Stimulated activated CD4-positive, alpha-beta T cell treated with anti-CD3 and anti-CD28 coated beads, Interleukin-2, amount 100 ng/mL, for 4 hours (primary cell): ENCODE results near the gene ZNF593OS.

ENCODE experiments used
- DNase-seq: peaks from one replicate; pipeline ENCODE4 v3.0.0-alpha.2; 2020; ENCODE audit warnings: low read depth

Gene ZNF593OS

GRCh38 chr1:26158908-26159742 lies 12.5 kb downstream of the ZNF593OS start, which contains the start of gene FAM110D:
FAM110D (plus strand) TSS chr1:26159079; CDS start chr1:26161292, 2,213 bp downstream.
- no peak for DNase-seq

GRCh38 chr1:26158271-26158907 lies 13.2 kb downstream of the ZNF593OS start:
- DNase-seq, result no peak

GRCh38 chr1:26156285-26157038 lies 15.2 kb downstream of the ZNF593OS start:
- no peak for DNase-seq

DNA sequence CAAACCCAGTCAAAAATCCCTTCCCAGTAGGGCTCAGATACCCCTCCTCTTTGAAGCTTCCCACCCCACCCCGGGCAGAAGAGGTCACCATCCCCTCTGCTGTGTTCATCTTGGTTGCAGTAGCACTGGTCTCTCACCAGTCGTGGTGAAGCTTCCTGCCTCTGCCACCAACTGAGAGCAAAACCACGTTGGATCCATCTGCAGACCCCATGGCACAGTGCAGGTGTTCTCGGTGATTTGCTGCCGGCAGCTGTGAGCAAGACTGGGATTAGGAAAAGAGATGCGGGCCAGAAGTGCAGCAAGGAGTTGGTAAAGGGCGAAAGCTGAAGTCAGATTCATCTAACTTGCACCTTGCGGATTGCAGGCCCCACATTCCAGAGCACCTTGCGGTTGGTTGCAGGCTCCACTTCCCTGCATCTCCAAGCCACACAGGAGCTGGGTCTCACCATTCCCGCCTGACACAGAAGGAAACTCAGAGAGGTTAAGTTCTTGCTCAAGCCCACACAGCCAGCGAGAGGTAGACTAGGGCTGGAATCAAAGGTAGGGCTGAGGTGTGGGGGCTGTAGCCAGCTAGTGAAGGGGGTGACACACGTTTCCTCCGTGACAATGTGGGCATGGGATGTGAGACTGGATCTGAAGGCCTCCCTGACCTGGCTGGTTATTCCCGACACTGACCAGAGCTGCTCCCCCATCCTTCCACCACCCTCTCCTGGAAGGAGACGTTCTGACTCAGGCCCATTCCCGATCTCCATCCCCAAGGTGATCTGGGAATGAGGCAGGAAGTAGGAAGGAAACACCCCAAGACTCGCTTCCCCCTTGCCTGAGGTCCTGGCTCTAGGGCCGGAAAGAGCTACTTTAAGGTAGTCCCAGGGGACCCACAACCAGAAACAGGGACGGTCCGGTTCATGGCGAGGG lies 16.0 kb downstream of the ZNF593OS start:
- DNase-seq, result no peak

DNA sequence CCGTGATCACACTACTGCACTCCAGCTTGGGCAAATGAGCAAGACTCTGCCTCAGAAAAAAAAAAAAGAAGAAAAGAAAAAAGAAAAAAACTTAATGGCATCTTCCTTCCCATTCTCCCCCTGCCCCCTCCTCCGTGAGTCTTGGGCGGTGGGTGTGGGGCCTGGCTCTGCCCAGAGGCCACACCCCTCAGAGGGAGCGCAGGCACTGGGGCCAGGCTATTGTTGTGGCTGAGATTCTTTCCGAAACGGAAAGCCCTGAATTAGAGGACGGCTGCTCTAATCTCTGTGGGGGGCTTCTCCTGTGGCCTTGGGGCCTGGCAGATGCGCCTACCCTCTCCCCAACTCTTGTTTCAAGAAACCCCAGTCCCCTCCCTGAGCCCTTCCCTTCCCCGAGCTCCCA lies 16.9 kb downstream of the ZNF593OS start:
- DNase-seq, result no peak

DNA sequence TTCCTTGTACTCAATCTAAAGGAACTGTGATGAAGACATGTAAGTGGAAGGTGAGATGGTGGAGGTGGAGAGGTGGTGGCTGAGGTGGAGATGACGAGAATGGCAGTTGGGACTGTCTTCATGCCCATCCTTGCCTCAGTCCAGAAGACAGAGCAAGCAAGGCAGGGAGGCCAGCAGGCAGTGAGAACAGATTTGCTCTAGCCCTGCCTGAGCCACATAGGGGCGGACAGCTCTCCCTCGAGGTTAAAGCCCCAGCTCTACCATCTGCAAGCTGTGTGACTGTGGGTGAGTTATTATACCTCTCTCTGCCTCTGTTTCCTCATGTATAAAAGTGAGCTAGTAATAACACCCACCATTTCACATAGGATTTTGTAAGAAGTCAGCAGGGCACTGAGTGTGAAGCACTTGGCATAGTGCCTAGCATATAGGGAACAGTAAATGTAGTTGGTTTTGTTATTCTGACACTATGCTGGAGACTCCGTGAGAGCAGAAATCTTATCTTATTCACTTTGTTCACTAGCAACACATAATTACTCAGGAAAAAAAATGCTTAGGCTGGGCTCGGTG lies 17.6 kb downstream of the ZNF593OS start:
- no peak for DNase-seq

DNA sequence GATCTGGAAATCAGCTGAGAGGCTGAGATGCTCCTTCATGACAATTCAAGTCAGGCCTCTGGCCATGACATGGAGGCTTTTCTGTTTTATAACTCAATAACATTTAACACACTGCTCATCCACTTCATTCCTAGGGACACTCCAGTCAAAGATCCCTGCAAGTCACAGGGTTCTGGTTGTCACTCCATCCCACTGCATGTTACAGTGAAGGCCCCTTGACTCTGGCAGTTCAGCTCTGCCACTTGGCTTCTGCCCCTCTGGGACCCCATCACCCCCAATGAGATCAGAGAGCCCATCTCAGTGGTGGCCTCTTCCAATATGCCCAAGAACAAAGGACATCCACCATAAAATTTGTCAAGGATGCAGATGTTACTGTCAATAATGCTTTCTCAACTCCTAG lies 22.7 kb downstream of the ZNF593OS start:
- DNase-seq, result no peak

DNA sequence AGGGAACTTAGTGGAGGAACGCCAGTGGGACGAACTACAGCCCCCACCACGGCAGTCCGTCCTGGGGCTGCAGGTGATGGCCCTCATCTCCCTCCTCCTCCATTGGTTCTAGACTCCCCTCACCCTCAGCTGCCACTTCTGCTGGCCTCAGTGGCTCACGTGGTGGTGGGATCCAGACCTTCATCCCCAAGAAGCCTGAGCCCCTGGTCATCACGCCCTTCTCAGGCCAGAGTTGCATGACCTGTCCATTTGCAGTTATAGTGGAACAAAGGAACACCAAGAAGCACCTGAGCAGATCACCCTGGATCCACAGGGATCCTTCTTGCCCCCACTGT lies 25.7 kb downstream of the ZNF593OS start:
- no peak for DNase-seq

DNA sequence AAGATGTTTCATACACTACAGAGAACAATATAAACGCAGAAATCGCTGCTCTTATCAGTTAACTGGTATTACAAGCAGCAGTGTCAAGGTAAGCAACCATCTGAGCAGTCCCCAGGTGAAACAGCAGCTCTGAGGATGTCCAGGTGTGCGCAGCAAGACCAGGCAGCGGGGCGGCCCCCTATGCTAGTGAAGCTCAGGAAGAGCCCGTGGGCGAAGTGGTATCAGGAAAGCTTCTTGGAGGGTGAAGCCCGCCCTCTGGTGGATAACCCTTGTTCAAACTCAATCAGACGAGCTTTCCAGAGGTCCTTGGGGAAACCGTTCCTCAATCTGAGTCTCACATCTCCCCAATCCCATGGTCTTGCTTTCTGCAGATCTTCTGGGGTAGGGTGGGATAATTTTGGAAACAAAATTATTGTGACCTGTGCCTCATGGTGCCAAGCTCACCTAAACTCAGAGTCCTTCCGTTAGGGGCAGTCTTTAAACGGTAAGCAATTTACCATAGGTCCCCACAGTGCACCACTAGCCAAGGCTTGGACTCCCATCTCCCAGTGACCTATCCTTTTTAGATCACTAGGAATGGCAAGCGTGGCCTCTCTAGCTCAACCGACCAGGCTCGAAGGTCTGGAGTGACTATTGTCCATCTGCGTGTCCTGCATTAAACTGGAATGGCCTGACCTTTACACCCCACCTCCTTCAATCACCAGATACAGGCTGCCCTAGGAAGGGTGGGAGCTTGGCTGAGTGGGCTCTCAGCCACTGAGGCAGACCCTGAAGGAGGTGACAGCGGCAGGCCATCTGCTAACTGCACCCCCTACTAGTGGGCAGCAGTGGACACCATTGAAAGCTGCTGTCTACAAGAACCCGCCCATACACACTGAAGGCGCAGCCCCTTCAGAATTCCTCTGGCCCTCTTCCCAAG lies 26.3 kb downstream of the ZNF593OS start:
- DNase-seq, result peak; percentile 59

DNA sequence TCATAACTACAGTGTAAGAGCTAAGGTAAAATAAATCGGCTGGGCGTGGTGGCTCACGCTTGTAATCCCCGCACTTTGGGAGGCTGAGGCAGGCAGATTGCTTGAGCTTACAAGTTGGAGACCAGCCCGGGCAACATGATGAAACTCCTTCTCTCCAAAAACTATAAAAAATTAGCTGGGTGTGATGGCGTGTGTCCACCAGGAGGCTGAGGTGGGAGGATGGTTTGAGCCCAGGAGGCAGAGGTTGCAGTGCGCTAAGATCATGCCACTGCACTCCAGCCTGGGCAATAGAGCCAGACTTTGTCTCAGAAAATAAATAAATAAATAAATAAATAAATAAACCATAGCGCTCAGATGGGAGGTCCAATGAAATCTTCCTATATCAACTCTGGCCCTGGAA lies 29.5 kb downstream of the ZNF593OS start:
- no peak for DNase-seq

- no peak for DNase-seq
These were observed 32.6 kb downstream of the ZNF593OS start for GRCh38 chr1:26138974-26139558.

- DNase-seq, result no peak
These were observed 37.2 kb downstream of the ZNF593OS start for GRCh38 chr1:26134466-26134865.

GRCh38 chr1:26132834-26133167 lies 38.8 kb downstream of the ZNF593OS start:
- no peak for DNase-seq

DNA sequence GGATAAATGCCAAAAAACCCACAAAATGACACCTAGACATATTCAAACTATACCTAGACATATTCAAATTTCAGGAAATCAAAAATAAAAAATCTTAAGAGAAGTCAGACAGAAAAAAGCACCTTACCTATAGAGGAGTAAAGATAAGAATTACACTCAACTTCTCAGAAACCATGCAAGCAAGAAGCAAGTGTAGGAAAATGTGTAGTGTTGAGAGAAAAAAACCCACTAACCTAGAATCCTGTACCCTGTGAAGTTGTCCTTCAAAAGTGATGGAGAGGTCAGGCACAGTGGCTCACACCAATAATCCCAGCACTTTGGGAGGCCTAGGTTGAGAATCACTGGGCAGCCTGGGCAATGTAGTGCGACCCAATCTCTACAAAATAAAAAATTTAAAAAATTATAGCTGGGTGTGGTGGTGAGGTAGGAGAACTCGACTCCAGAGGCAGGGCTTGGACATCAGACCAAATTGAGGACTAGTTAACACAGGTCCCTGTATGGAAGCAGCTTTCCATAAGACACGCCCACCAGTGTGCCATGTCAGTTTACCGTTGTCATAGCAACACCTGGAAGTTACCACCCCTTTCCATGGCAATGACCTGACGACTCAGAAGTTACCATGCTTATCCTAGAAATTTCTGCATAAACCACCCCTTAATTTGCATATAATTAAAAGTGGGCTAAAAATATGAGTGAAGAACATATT lies 39.4 kb downstream of the ZNF593OS start:
- DNase-seq, result no peak

GRCh38 chr1:26130695-26131094 lies 40.9 kb downstream of the ZNF593OS start:
- no peak for DNase-seq

- DNase-seq, result no peak
These were observed 41.9 kb downstream of the ZNF593OS start for GRCh38 chr1:26129778-26130177.

DNA sequence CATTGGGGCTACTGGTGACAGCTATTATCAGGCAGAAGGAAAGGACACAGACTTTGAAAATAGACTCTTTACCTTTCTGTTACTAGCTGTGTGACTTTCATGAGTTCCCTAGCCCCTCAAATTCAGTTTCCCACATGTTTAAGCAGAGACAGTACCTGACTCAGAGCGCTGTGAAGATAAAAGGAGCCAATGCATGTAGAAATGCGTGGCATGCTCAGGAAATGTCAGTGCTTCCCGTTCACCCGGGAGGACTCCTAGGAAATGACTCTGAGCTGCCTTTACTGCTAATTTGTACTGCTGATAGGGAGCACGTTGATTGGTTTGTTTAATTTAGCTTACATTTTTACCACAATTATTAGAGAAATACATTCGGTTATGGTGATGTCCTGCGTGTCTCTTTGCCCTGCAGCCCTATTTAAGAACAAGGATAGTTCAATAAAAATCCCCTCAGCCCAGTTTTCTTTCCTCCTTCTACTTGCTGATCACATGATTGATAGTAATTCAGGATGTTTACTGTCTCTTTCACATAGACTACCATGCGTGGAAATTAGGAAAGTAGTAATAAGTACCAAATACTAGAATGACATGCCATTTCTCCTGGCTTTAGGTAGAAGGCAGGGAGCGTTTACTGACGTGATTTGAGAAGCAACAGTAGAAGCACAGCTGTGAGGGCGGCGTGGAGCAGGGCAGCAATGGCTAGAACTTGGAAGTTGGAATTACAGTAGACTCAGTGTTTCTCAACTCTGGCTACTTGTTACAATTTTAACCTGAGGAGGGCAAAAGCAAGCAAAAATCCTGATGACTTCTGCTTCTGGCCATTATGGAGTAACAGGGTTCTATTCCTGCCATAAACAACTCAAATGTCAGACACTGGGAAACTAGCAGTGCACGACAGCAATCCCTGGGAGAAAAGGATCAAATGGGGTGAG lies 44.1 kb downstream of the ZNF593OS start:
- DNase-seq, result no peak

DNA sequence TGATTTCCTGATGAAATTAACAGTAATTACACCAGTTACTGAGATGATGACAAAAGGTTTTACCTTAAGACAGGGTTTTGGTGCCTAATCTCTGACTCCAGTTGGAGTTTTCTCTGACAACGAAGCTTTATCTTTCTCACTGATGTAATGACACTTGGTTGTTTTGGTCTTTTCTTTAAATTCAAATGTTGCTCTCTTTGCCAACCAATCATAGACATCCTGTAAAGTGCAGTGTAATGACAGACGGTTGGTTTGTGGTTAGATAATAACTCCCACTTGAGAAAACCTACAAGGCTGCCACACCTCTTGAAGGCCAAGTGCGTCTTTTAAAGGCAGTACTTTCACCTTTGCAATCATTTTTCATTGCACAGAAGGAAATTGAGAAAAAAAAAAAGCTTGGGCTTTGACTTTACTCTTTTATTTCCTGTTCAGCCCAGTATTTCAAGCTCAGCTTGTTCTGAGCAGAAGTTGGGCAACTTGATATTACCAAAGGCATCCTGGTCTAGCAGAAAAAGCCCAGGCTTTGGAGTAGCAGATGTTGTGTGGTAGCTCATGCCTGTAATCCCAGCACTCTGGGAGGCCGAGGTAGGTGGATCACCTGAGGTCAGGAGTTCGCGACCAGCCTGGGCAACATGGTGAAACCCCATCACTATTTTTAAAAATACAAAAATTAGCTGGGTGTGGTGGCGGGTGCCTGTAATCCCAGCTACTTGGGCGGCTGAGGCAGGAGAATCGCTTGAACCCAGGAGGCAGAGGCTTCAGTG lies 45.1 kb downstream of the ZNF593OS start:
- peak; percentile 35 for DNase-seq
